Measurements from ENCODE around the gene TOMM40L. TPM values are rescaled to one million over a fixed set of nuclear protein-coding genes. Genes with fewer than 3 reads are reported as not detected.

TOMM40L gene
- total RNA-seq, 1 experiment from 2014 or later, result 9.2 TPM

DNA sequence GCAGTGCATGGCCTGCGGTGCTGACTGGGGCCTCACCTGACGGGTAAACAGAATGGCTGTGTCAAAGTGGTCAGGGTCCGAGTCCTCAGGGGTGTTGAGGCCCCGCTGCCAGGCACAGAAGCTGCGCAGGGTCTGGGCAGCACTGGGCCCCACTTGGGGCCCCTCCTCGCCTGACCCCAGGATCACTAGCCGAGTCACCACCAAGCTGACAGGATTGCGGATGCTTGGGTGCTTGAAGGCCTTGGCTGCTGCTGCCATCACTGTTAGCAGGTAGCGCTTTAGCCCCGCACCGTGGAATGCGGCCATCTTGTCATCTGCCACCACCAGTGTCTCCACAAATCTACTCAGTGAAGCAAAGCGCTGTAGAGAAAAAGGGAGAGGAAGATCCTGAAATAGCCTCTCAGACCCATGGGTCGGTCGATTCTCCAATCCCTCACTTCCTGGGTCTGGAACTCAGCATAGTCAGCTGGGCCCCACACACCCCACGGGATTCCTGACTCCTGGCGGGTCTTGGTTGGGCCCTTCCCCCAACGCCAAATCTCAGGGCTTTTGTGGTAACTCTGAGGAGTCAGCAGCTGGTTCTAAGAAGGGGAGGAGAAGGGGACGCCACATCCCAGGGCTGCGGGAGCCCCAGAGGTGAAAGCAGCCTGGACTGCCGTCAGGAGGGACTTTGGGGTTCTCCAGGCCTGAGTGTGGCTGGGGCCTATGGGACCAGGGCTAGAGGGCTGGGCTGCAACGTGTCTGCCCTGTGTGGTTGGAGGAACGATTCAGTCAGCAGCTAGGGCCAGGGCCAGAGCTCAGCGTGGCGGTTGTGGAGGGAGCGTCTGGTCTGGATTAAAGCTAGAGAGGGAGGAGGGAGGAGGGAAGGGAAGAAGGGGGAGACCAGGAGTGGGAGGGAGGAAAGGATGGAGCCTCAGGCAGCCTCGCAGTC lies 29.1 kb upstream of the TOMM40L start:
- H3K27ac ChIP-seq (ENCODE audit: low read length), result no peak overlapping the region

More for the DNA sequence above, 29.1 kb upstream of the TOMM40L start:
- Histone ChIP-seq H3K9me3 (ENCODE audit: control insufficient read depth, insufficient read depth, low read depth, low read length) (no peaks in the 10 kb centered on the region), H3K27me3 (ENCODE audit: control insufficient read depth, insufficient read depth, low read length) (no peaks in the 10 kb centered on the region), H3K36me3 (ENCODE audit: control insufficient read depth, insufficient read depth, low read length) (no peaks in the 10 kb centered on the region), H3K4me1 (ENCODE audit: control insufficient read depth, insufficient read depth, low read length) (peaks cover 38% of the 10 kb centered on the region), H3K4me3 (ENCODE audit: low read depth in 2 of 2, low read length in 2 of 2) (no peak overlapping the region; a peak in 1 of 4 replicates)
- BruUV-seq (replicated peaks), result no TSS peak
- in situ Hi-C loops (cut with HindIII; ENCODE audit: low pct_unique_long_range_greater_than_20kb, low sequenced_read_pairs) (no loop called here), intact Hi-C loops (cut with micrococcal nuclease; ENCODE audit: unreplicated experiment) (no loop called here)
- POLR2A ChIA-PET, result interaction anchor here (0.6 kb wide), 1 partner anchor 11 kb away, joined by 3 read pairs; no protein-coding TSS in a partner anchor
- TF ChIP-seq SIN3A (IDR thresholded peaks at IDR 0.05; ENCODE audit: borderline replicate concordance, insufficient read depth, low read depth, low read length) (no peak), TCF7L2 (IDR thresholded peaks at IDR 0.05; ENCODE audit: low read depth, low read length) (no peak), REST (IDR thresholded peaks at IDR 0.05; ENCODE audit: insufficient read depth in 1 of 2, low read depth in 2 of 2, low read length in 1 of 2) (no peak), POLR2AphosphoS5 (IDR thresholded peaks at IDR 0.05; ENCODE audit: low read depth, low read length) (no peak), CTCF (IDR thresholded peaks at IDR 0.05) (no peak)
- ATAC-seq, result no peak
- CTCF ChIA-PET, result no interaction called here
- DNase-seq (ENCODE audit: low read depth, low spot score), result no peak

Data from Panc1 (cell line).